8988T (cell line): ENCODE data around the gene ERVV-1.
"Not testable (repeated sequence)": the region's sequence is repeated elsewhere in the genome, so short reads cannot be mapped to it uniquely, and the experiment has no call there.

Experiments used
- DNase-seq: peaks from one replicate; pipeline ENCODE4 v3.0.0; 2011

The ERVV-1 gene

GRCh38 chr19:53013621-53014020 is at the start of gene ERVV-1:
ERVV-1 (plus strand) TSS chr19:53013921; CDS start chr19:53014091, 170 bp downstream.
- DNase-seq, result no peak

- no peak for DNase-seq
Observed at GRCh38 chr19:52967772-52968171, 45.9 kb upstream of the ERVV-1 start.

- DNase-seq, result no peak
Observed at GRCh38 chr19:52981329-52981728, 32.4 kb upstream of the ERVV-1 start.

- not testable (repeated sequence) for DNase-seq
Observed at GRCh38 chr19:52983167-52983566, 30.6 kb upstream of the ERVV-1 start.

- no peak for DNase-seq
Observed at GRCh38 chr19:52987221-52987620, 26.5 kb upstream of the ERVV-1 start.

- no peak for DNase-seq
Observed at GRCh38 chr19:52988506-52988905, 25.2 kb upstream of the ERVV-1 start.

- DNase-seq, result no peak
Observed at GRCh38 chr19:52990759-52991418, 22.8 kb upstream of the ERVV-1 start.

- no peak for DNase-seq
Observed at GRCh38 chr19:52991484-52991883, 22.2 kb upstream of the ERVV-1 start.

GRCh38 chr19:52992109-52993004 is 21.4 kb upstream of the ERVV-1 start:
- DNase-seq, result no peak

GRCh38 chr19:52993342-52994178 is 20.2 kb upstream of the ERVV-1 start:
- peak; percentile 31 for DNase-seq

- DNase-seq, result no peak
Observed at GRCh38 chr19:52995711-52996110, 18.0 kb upstream of the ERVV-1 start.

- DNase-seq, result no peak
Observed at GRCh38 chr19:52997975-52998374, 15.7 kb upstream of the ERVV-1 start.

GRCh38 chr19:53002479-53002878 is 11.2 kb upstream of the ERVV-1 start:
- DNase-seq, result no peak

GRCh38 chr19:53004242-53004641 is 9.5 kb upstream of the ERVV-1 start:
- DNase-seq, result no peak

- DNase-seq, result no peak
Observed at GRCh38 chr19:53007200-53007599, 6.5 kb upstream of the ERVV-1 start.

- no peak for DNase-seq
Observed at GRCh38 chr19:53007606-53008005, 6.1 kb upstream of the ERVV-1 start.

GRCh38 chr19:53008061-53008778 is 5.5 kb upstream of the ERVV-1 start:
- DNase-seq, result no peak

- DNase-seq, result no peak
Observed at GRCh38 chr19:53010494-53010893, 3.2 kb upstream of the ERVV-1 start.

- DNase-seq, result no peak
Observed at GRCh38 chr19:53012006-53012405, 1.7 kb upstream of the ERVV-1 start.

GRCh38 chr19:53015159-53015558 is 1.4 kb downstream of the ERVV-1 start:
- DNase-seq, result no peak

- DNase-seq, result no peak
Observed at GRCh38 chr19:53015730-53016129, 2.0 kb downstream of the ERVV-1 start.

GRCh38 chr19:53019684-53020083 is 6.0 kb downstream of the ERVV-1 start:
- DNase-seq, result no peak

- DNase-seq, result not testable (repeated sequence)
Observed at GRCh38 chr19:53028306-53028705, 14.6 kb downstream of the ERVV-1 start.
